ENCODE data around the gene FASTKD1.
"Not testable (repeated sequence)": the region's sequence is repeated elsewhere in the genome, so short reads cannot be mapped to it uniquely, and the experiment has no call there.

Gene FASTKD1

DNA sequence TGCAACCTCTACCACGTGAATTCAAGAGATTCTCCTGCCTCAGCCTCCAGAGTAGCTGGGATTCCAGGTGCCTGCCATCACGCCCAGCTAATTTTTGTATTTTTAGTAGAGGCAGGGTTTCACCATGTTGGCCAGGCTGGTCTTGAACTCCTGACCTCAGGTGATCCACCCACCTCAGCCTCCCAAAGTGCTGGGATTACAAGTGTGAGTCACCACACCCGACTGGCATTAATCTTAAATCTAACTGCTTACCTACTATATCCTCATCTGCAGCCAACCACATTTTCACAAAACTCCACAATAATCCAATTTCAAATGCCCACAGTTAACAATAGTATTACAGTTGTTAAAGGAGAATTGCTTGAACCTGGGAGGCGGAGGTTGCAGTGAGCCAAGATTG is 2.9 kb downstream of the FASTKD1 start:
- not testable (repeated sequence) for DNase-seq

DNA sequence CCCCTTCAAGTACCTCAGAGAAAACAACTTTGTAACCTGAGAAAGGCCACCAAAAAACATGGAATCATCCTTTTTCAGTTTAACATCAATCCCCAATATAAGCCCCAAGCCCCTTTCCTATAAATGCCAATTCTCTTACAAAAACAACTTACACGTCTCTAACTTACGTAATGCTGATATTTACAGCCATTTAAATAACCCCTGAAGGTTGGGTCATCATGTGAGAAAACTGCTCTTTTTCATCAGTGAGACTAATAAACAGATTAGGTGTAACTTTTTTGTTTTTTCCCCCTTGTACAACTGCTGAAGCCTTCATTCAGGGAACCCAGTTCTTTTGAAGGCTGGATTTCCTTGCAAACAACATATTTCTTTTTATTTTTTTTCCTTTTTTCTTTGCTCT is 3.7 kb downstream of the FASTKD1 start:
- DNase-seq: no peak

- no peak for DNase-seq
Measured at GRCh38 chr2:169565686-169566085, 8.0 kb downstream of the FASTKD1 start.

GRCh38 chr2:169562519-169562918 is 11.1 kb downstream of the FASTKD1 start:
- DNase-seq: no peak

DNA sequence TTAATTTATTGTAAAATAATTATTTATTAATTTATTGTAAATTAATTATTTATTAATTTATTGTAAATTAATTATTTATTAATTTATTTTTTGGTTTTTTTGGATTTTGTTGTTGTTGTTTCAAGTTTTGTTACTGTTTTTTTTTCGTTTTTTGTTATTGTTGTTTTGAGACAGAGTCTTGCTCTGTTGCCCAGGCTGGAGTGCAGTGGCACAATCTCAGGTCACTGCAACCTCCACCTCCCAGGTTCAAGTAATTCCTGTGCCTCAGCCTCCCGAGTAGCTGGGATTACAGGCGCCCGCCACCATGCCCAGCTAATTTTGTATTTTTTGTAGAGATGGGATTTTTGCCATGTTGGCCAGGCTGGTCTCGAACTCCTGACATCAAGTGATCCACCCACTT is 11.6 kb downstream of the FASTKD1 start:
- DNase-seq: not testable (repeated sequence)

- no peak for DNase-seq
Measured at GRCh38 chr2:169561364-169561763, 12.3 kb downstream of the FASTKD1 start.

- DNase-seq: no peak
Measured at GRCh38 chr2:169546756-169547155, 26.9 kb downstream of the FASTKD1 start.

- no peak for DNase-seq
Measured at GRCh38 chr2:169542433-169542832, 31.2 kb downstream of the FASTKD1 start.

- no peak for DNase-seq
Measured at GRCh38 chr2:169540146-169540545, 33.5 kb downstream of the FASTKD1 start.

- DNase-seq: not testable (repeated sequence)
Measured at GRCh38 chr2:169539460-169539859, 34.2 kb downstream of the FASTKD1 start.

GRCh38 chr2:169528271-169528701 is 45.4 kb downstream of the FASTKD1 start:
- peak; percentile 54 for DNase-seq

GRCh38 chr2:169526451-169526850 is 47.2 kb downstream of the FASTKD1 start:
- no peak for DNase-seq

DNA sequence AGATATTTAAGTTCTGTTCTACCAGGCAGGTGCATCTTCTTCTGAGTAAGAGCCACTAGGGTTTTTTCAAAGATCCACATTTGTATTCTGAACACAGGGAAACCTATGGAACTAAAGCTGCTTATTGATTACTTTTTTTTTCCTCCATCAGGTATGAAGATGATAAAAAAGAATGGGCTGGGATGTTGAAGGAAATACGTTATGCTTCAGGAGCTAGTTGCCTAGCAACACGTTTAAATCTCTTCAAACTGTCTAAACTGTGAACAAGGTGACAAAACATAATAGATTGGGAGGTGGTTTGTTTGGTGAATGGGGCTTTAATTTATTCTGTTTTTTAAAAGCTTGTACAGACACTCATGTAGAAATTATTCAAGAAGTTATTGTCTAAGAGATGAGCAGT is 48.2 kb downstream of the FASTKD1 start:
- no peak for DNase-seq

DNA sequence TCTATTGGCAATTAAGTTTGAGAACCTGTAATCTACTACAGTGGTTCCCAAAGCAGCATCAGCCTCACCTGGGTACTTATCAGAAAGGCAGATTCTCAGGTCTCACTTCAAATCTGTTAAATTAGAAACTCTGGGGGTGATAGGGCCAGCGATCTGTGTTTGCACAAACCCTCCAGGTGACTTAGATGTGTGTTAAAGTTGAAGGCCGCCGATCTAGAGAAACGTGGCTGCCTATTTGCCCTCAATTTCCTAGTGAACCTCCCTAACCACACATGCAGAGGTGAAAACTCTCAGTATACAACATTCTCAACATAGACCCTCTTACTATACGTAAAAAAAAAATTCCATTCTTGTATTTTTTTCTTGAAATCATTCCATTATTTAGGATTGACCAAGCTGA is 50.0 kb downstream of the FASTKD1 start:
- DNase-seq: no peak

- no peak for DNase-seq
Measured at GRCh38 chr2:169520896-169521295, 52.8 kb downstream of the FASTKD1 start.

GRCh38 chr2:169516488-169516995 is 57.1 kb downstream of the FASTKD1 start:
- not testable (repeated sequence) for DNase-seq

- DNase-seq: not testable (repeated sequence)
Measured at GRCh38 chr2:169514758-169515157, 58.9 kb downstream of the FASTKD1 start.

- no peak for DNase-seq
Measured at GRCh38 chr2:169513926-169514325, 59.7 kb downstream of the FASTKD1 start.

DNA sequence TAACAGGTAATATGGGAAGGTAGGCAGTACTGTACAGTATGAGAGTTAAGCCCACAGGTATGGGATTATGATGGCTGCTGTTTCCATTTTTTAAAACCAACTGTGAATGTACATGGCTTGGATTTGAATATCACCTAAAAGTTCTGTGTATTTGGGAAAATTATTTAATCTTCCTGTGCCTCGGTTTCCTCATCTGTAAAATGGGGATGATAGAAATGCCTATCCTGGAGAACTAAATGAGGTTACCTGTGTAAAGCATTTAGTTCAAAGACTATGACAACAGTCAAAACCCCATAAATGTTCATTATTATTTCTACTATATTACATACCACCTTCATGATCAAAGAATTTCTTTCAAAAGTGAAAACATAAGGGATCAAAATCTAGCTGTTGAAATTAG is 60.6 kb downstream of the FASTKD1 start:
- DNase-seq: no peak

- no peak for DNase-seq
Measured at GRCh38 chr2:169512525-169512924, 61.1 kb downstream of the FASTKD1 start.

GRCh38 chr2:169511818-169512217 is 61.8 kb downstream of the FASTKD1 start:
- no peak for DNase-seq

GRCh38 chr2:169510496-169510895 is 63.2 kb downstream of the FASTKD1 start:
- no peak for DNase-seq

DNA sequence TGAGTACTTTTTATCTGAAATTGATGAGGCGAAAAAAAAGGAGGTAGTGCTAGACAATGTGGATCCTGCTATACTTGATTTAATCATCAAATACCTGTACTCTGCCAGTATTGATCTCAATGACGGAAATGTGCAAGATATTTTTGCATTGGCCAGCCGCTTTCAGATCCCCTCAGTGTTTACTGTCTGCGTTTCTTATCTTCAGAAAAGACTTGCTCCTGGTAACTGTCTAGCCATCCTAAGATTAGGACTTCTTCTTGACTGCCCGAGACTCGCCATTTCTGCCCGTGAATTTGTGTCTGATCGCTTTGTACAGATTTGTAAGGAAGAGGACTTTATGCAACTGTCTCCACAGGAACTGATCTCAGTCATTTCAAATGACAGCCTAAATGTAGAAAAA is 63.7 kb downstream of the FASTKD1 start:
- no peak for DNase-seq

DNA sequence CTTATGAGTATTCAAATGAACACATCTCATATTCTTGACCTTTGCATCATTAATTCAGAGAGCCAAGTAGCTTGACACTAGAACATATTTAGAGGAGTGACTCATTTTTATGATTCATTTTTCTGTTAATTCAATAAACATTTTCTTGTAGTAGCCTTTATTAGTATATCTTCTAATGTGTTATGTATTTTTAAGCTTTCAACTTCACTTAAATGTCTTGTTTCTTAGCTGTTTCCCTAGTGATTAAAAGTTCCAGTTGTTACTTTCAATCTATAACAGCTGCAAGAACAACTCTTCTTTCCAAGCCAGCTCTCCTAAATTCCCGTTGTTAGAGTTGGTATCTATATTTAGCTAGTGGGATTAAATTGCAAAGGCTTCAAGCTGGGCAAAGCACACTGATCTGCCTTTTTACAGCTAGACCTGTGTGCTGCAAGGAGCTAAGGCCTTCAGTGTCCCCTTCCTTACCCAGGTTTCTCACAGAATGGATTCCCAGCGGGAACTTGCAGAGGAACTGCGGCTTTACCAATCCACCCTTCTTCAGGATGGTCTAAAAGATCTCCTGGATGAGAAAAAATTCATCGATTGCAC is 64.3 kb downstream of the FASTKD1 start, which contains the start of gene KLHL41:
TSS of gene KLHL41 (plus strand) at position 405 of the 588 bp plus-strand sequence. CDS start at position 482, 77 bp downstream.
- no peak for DNase-seq

DNA sequence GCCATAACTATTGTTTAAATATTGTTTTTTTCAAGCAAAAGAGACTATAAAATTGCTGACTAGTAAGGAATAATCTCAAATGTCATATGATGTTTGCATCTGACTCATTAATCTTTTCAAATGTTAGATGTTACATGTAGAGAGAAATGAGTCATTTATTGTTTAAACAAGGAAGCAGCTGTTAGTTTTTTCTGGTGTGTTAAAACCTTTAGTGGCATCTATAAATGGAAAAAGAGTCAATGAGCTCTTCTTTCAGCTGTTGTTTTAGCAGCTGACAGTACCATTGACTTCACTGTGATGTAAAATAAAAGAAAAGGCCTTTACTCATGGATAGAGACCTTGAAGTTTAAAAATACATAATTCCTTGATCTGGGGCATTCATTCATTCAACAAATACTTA is 66.0 kb downstream of the FASTKD1 start:
- no peak for DNase-seq
